ENCODE measurements around the gene BABAM2. TPM values are rescaled to one million over a fixed set of nuclear protein-coding genes. Genes with fewer than 3 reads are reported as not detected.

The BABAM2 gene
- total RNA-seq, 1 donor from 2014 or later = 33.9 TPM

DNA sequence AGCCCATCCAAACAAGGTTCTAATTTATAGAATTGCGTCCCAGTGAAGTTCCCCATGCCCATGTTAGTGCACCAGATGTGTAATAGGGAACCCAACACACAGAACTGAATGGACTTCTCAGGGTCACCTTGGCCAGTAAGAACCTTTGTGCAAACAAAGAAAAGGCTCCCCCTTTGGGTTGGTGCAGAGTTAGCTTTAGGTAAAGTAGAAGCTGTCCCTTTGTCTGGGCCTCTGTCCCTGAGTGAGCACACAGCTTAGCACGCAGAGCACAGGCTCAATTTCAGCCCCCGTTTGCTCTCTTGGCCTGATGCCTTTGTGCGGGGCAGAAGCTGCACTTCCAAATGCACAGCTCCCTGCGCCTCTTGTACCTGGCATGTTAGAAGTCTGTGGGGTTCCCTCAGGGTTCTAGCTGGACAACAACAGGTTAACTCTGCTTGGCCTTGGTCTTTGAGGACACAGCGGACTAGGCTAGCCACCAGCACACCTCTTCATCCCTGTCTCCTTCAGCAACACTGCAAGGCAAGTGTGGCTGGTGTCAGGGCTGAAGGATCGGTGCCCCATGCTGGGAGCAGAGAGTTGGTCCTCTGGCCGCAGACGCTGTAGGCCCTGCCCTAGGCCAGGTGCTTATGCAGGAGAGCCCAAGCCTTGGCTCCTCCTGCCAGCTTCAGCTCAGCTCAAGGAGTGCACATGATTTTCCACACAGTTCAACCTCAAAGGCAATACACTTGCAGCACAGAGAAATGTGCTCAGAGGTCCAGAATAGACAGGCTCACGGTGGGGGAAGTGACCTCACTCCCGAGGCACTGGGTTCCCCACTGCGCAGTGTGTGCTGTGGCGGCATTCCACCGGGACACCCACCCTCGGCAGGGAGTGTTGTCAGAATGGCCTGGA lies 428.8 kb downstream of the BABAM2 start:
- Mint-ChIP-seq H3K4me3 (ENCODE audit: unreplicated experiment) (no peak overlapping the region), H3K9me3 (ENCODE audit: low read depth) (no peaks in the 10 kb centered on the region), H3K27ac (ENCODE audit: unreplicated experiment) (peak overlapping the region; percentile 68), H3K4me1 (ENCODE audit: low read depth) (peaks cover 56% of the 10 kb centered on the region), H3K27me3 (ENCODE audit: low read depth) (no peaks in the 10 kb centered on the region), H3K36me3 (ENCODE audit: low read depth) (no peaks in the 10 kb centered on the region)
- no peak for DNase-seq (ENCODE audit: low spot score)
- TF ChIP-seq, protein P1, sequence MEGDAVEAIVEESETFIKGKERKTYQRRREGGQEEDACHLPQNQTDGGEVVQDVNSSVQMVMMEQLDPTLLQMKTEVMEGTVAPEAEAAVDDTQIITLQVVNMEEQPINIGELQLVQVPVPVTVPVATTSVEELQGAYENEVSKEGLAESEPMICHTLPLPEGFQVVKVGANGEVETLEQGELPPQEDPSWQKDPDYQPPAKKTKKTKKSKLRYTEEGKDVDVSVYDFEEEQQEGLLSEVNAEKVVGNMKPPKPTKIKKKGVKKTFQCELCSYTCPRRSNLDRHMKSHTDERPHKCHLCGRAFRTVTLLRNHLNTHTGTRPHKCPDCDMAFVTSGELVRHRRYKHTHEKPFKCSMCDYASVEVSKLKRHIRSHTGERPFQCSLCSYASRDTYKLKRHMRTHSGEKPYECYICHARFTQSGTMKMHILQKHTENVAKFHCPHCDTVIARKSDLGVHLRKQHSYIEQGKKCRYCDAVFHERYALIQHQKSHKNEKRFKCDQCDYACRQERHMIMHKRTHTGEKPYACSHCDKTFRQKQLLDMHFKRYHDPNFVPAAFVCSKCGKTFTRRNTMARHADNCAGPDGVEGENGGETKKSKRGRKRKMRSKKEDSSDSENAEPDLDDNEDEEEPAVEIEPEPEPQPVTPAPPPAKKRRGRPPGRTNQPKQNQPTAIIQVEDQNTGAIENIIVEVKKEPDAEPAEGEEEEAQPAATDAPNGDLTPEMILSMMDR (IDR thresholded peaks at IDR 0.05) = no peak

DNA sequence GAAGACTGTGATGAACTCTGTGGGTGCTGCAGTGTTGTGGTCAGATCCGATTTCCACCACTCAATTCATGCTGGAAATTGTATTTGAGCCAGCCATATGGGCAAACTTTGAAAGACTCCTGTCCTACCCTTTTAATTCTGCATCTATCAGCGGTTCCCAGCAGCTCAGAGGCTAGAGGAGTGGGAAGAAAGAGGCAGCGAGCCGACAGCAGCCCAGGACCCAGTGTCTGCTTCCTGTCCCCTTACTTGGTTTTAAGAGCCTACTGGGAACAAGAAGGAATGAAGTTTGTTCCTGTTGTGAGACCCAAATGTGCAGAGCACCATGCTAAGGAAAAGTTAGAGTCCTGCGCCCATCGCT lies 429.5 kb downstream of the BABAM2 start:
- Mint-ChIP-seq H3K27me3 (ENCODE audit: low read depth) (no peaks in the 10 kb centered on the region), H3K4me3 (ENCODE audit: unreplicated experiment) (no peak overlapping the region), H3K4me1 (ENCODE audit: low read depth) (peaks cover 58% of the 10 kb centered on the region), H3K27ac (ENCODE audit: unreplicated experiment) (peak overlapping the region; percentile 68), H3K9me3 (ENCODE audit: low read depth) (no peaks in the 10 kb centered on the region), H3K36me3 (ENCODE audit: low read depth) (no peaks in the 10 kb centered on the region)
- DNase-seq (ENCODE audit: low spot score) = no peak
- TF ChIP-seq, protein P1 (IDR thresholded peaks at IDR 0.05) = no peak

DNA sequence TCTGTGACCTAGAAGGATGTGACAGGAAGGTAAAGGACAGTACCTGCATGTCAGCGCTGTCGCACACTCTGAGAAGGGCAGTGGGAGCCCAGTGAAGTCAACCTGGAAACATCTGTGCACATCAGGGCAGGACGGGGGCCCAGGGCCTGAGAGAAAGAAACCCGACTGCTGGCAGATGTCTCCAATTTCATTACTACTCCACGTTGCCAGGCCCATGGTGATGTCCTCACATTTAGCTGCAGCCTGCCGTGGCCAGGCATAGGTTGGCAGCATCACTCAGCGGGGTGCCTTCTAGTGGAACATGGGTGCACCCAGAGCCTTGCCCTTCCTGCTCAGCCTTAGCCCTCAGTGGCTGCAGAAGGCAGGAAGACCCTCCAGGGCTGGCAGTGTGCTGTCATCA lies 429.8 kb downstream of the BABAM2 start:
- Mint-ChIP-seq H3K4me1 (ENCODE audit: low read depth) (peaks cover 62% of the 10 kb centered on the region), H3K36me3 (ENCODE audit: low read depth) (no peaks in the 10 kb centered on the region), H3K4me3 (ENCODE audit: unreplicated experiment) (no peak overlapping the region), H3K27me3 (ENCODE audit: low read depth) (no peaks in the 10 kb centered on the region), H3K27ac (ENCODE audit: unreplicated experiment) (peak overlapping the region; percentile 95), H3K9me3 (ENCODE audit: low read depth) (no peaks in the 10 kb centered on the region)
- no peak for DNase-seq (ENCODE audit: low spot score)
- TF ChIP-seq, protein P1 (IDR thresholded peaks at IDR 0.05) = no peak

DNA sequence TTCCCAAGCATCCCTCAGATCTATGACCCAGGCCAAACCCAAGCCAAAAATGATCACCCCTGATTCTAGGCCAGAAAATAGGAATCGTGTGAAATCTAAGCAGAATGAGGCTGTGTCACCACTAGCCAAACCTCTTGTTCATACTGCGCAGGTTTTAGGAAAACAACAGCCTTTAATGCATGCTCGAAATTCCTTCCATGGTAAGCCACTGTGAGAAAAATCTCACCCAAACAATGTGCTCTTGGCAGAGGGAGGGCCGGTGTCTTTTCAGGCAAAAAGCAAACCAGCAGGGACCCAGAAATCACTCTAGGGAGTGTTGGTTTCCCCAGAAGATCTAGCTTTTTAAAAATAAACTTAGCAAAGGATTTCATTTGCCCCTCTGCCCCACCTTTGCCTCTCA lies 430.9 kb downstream of the BABAM2 start:
- H3K36me3 Mint-ChIP-seq (ENCODE audit: low read depth) = no peaks in the 10 kb centered on the region
- no peaks in the 10 kb centered on the region for H3K27me3 Mint-ChIP-seq (ENCODE audit: low read depth)
- TF ChIP-seq, protein P1 (IDR thresholded peaks at IDR 0.05) = no peak
- H3K9me3 Mint-ChIP-seq (ENCODE audit: low read depth) = no peaks in the 10 kb centered on the region
- DNase-seq (ENCODE audit: low spot score) = no peak
- H3K4me1 Mint-ChIP-seq (ENCODE audit: low read depth) = peaks cover 70% of the 10 kb centered on the region
- peak overlapping the region; percentile 95 for H3K27ac Mint-ChIP-seq (ENCODE audit: unreplicated experiment)
- no peak overlapping the region for H3K4me3 Mint-ChIP-seq (ENCODE audit: unreplicated experiment)

DNA sequence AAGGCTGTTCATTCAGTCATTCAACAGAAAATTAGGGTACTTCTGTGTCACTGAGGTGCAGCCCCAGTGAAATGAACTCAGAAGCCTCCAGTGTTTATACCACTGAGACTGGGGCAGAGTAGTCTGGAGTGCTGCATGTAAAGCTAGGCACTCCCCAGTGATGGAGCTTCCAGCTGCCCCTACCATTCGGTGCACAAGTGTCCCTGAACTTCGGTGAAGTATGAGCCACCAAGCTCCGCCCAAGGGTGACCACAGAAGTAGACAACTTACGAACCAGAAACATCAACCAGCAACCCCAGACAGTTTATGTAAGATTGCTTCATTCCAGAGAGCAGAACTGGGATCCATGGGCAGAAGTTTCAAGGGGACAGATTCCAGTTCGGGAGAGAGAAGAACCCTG lies 431.5 kb downstream of the BABAM2 start:
- TF ChIP-seq, protein P1 (IDR thresholded peaks at IDR 0.05) = no peak
- Mint-ChIP-seq H3K9me3 (ENCODE audit: low read depth) (no peaks in the 10 kb centered on the region), H3K27me3 (ENCODE audit: low read depth) (no peaks in the 10 kb centered on the region), H3K4me1 (ENCODE audit: low read depth) (peaks cover 76% of the 10 kb centered on the region), H3K27ac (ENCODE audit: unreplicated experiment) (peak overlapping the region; percentile 95), H3K36me3 (ENCODE audit: low read depth) (no peaks in the 10 kb centered on the region), H3K4me3 (ENCODE audit: unreplicated experiment) (no peak overlapping the region)
- no peak for DNase-seq (ENCODE audit: low spot score)
